GM19455 (cell line): Measurements from ENCODE around the gene GAD2.
A peak's percentile ranks its signal among the peaks of the same experiment; 100 is the strongest.
"Not testable (repeated sequence)": the region's sequence is repeated elsewhere in the genome, so short reads cannot be mapped to it uniquely, and the experiment has no call there.

Source experiments
- ATAC-seq: cut with Tn5 transposase; IDR thresholded peaks from one replicate; pipeline ENCODE4 v1.9.1; 2021; ENCODE audit not compliant: unreplicated experiment

Gene GAD2

DNA sequence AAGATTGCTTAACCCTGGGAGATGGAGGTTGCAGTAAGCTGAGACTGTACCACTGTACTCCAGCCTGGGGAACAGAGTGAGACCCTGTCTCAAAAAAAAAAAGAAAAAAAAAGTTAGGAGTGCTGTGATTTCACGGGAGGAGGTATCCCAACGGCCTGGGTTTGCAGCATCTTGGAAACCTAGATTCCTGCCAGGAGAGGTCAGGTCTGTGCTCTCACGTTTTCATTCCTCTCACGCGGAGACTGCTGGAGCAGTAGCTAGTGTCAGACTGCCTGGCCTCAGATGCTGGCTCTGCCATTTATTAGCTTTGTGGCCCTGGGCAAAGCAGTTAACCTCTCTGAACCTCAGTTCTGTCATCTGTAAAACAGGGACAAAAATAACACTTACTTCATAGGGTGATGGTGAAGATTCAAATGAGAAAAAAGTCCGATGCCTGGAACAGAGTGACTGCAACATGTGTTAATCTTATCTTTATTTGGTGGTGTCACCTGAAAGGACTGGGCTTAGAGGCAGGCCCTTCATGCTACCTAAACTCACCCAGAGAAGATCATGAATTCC, 94.9 kb downstream of the GAD2 start:
- no peak for ATAC-seq

DNA sequence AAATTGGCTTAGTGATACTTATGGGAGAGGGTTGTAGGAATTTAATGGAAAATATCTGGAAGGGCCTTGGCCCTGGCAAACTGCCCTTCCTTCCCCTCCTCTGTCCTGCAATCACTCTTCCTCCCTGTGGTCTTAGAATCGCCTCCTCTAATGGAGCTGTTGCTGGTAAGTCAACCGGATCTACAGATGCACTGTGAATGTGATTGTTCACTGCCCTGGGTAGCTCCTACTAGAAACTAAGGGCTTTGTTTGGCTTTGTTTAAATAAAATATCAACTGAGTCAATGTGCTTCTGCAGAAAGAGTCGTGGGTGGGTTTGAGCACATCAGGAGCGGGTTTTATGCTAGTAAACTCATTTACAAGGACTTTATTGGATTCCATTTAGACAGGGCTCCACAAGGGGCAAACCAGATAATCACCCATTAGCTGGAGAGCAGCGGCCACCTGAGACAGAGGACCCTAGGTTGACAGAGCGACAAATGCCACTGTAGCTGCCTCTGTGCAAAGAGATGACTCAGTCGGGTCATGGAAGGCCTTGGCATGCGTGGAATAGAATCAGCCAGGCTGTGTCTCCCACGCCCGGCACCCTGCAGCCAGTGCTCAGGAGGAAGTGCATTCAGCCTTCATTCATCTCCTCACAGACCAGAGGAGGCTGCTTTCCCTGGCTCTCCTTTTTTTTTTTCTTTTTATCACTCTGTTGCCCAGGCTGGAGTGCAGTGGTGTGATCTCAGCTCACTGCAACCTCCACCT, 97.9 kb downstream of the GAD2 start:
- no peak for ATAC-seq

DNA sequence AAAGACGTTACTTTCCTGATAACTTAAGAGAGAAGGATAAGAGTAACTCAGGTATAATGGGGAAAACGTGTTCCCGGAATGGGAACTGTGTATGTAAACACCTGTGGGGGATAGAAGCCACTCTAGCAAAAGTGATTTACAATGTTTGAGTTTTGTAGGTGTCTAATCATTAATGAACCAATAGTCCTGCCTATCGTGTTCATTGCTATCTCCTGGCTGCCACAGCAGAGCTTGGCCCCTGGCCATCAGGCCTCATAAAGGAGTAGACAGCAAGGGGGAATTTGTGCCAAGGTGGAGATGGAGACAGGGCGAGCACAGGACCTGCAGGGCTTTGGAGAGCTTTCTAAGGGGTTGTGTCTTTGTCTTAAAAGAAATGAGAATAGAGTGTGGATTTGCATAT, 102.1 kb downstream of the GAD2 start:
- ATAC-seq = no peak

- no peak for ATAC-seq
These were observed 106.6 kb downstream of the GAD2 start for GRCh38 chr10:26323219-26323618.

DNA sequence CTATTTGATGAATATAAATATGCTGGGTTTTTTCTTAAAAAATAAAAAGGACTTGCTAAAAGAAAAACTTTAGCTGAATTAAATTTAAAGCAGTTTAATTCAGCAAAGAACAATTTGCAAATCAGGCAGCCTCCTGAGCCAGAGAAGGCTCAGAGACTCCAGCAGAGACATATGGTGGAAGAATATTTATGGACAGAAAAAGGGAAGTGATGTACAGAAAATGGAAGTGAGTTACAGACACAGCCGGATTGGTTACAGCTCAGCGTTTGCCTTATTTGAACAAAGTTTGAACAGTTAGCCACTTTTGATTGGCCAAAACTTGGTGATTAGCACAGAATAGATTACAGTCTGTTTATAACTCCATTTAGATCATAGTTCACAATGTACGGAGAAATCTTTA, 110.3 kb downstream of the GAD2 start:
- ATAC-seq = no peak

DNA sequence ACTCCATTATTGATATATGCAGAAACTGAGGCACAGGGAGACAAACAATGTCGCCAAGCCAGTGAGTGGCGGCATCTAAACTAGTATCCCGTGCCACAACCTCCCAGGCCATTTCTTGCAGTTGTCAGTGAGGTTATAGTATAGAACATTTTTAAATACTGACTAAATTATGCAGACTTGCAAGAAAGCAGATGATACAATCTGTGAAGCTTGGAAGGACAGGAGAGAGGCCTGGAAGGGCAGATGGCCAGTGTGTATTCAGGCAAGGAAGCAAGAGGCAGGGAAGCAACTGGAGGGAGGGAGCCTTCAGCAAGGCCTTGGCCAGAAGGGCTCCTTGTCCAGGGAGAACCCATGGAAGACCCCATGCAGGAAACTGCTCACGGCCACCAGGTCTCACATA, 111.2 kb downstream of the GAD2 start:
- ATAC-seq = no peak

- ATAC-seq = no peak
These were observed 114.8 kb downstream of the GAD2 start for GRCh38 chr10:26331371-26331770.

GRCh38 chr10:26334232-26334931, 117.8 kb downstream of the GAD2 start:
- no peak for ATAC-seq

GRCh38 chr10:26334932-26335573, 118.5 kb downstream of the GAD2 start:
- ATAC-seq = peak; percentile 91

- peak; percentile 38 for ATAC-seq
These were observed 119.1 kb downstream of the GAD2 start for GRCh38 chr10:26335574-26336093.

DNA sequence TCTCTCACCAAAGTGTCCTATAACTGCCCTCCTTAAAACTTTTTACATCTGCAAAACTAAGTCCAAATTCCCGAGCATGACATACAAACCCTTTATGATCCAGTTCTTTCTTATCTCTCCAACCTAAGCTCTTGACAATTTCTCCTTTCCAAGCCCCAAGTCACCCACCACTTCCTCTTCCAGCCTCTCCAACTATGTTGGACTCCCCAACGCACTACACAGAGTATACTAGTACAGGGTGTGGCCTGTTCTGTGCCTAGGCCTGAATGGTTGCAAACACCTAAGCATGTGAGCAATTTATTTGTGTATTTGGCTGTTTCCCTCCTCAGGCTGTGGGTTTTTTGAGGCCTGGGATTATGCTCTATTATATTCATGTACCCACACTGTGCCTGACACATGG, 120.4 kb downstream of the GAD2 start:
- no peak for ATAC-seq

- ATAC-seq = no peak
These were observed 125.1 kb downstream of the GAD2 start for GRCh38 chr10:26341701-26342100.

DNA sequence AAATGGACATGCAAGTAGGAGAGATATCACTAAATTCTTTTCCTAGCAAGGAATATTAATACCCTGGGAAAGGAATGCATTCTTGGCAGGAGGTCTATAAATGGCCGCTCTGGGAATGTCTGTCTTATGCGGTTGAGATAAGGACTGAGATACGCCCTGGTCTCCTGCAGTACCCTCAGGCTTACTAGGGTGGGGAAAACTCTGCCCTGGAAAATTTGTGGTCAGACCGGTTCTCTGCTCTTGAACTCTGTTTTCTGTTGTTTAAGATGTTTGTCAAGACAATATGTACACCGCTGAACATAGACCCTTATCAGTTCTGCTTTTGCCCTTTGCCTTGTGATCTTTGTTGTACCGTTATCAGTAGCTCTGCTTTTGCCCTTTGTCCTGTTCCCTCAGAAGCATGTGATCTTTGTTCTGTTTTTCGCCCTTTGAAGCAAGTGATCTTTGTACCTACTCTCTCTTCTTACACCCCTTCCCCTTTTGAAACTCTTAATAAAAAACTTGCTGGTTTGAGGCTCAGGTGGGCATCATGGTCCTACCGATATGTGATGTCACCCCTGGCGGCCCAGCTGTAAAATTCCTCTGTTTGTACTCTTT, 132.3 kb downstream of the GAD2 start:
- not testable (repeated sequence) for ATAC-seq
